ENCODE results near the gene SHISA7.

The SHISA7 gene

DNA sequence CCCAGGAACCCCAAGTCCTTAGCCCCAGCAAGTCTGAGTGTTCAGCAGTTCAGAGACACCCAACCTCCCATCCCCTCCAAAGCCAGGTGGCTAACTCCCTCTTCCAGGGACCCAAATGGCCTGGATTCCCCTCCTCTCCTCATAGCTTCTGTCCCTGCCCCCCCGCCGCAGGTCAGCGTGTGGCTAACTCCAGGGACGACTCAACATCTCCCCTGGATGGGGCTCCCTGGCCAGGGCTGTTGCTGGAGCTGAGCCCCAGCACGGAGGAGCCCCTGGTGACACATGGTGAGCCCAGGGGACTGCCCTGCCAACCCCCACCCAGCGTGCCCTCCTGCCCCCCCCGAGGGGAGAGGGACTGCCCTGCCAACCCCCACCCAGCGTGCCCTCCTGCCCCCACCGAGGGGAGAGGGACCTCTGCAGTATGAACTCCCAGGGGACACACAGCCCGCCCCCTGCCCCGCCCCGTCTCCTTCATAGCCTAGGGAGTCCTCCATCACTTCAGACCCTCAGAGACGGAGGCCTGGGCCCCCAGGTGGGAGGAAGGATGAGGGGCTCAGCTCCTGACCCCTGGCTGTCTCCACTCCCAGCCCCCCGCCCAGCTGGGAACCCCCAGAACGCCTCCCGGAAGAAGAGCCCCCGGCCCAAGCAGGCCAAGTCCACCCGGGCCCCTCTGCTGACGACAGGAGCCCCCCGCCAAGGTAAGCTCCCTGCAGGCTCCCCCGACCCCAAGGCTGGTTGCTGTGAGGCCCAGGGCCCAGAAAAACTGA, 46.8 kb upstream of the SHISA7 start:
- Histone ChIP-seq H3K36me3 (no peaks in the 10 kb centered on the region), H3K27ac (no peak overlapping the region), H3K27me3 (peaks cover 95% of the 10 kb centered on the region), H3K4me3 (ENCODE audit: low read depth in 1 of 2, low read length in 1 of 2) (no peak overlapping the region), H3K9me3 (no peaks in the 10 kb centered on the region), H3K4me1 (ENCODE audit: control insufficient read depth in 1 of 2, insufficient read depth in 1 of 2, low read depth in 1 of 2, low read length in 1 of 2) (peaks cover under 1 to 2% of the 10 kb centered on the region in 2 experiments)
- no peak for TF ChIP-seq CTCF (IDR thresholded peaks at IDR 0.05)

- H3K9me3 ChIP-seq, result no peaks in the 10 kb centered on the region
- H3K27me3 ChIP-seq, result peaks cover 95% of the 10 kb centered on the region
- peaks cover 1% of the 10 kb centered on the region for H3K36me3 ChIP-seq
- no peak overlapping the region for H3K27ac ChIP-seq
- peaks cover 7 to 8% of the 10 kb centered on the region in 2 experiments for H3K4me1 ChIP-seq (ENCODE audit: control insufficient read depth in 1 of 2, insufficient read depth in 1 of 2, low read depth in 1 of 2, low read length in 1 of 2)
- no peak overlapping the region for H3K4me3 ChIP-seq (ENCODE audit: low read depth in 1 of 2, low read length in 1 of 2)
- TF ChIP-seq CTCF (IDR thresholded peaks at IDR 0.05), result no peak
Measured at GRCh38 chr19:55488986-55489710, 46.0 kb upstream of the SHISA7 start.

DNA sequence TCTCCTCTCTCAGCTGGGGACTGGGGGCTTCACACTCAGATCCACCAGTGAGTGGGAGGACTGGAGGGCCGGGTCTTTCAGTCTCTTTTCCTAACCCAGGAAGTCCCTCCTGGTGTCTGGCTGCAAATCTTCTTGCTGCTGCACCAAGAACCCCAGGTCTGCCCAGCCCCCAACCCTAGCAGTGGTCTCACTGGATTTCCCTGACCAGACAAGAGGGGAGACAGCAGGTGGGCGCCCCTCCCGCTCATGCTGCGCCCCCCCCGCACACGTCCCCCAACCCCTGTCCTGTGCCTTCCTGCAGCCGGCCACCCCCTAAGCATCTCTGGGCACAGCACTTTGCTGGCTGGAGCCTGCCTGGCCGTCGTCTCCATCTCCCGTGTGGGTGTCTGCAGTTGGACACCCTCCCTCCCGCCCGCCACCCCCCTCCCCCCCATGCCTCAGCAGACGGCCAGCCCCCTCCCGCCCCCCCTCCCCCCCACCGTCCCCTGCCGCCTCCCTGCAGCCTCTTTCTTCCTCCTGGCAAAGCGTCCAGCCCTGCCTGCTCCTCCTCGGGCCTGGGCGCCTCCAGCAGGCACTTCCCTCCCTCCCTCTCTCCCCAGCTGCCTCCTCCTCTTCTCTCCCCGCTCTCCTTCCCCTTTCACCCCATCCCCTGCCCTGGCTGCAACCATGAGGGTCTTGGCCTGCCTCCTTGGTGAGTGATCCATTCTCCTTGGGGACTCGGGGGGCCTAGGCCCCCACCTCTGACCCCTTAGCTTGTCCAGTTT, 45.0 kb upstream of the SHISA7 start, which contains the start of gene SSC5D:
Gene SSC5D (plus strand): TSS at position 513 of the 764 bp plus-strand sequence. CDS start 154 bp downstream, at position 667.
- Histone ChIP-seq H3K27me3 (peaks cover 91% of the 10 kb centered on the region), H3K9me3 (no peaks in the 10 kb centered on the region), H3K27ac (no peak within 1 kb of the TSS), H3K4me3 (ENCODE audit: low read depth in 1 of 2, low read length in 1 of 2) (no peak within 1 kb of the TSS), H3K4me1 (ENCODE audit: control insufficient read depth in 1 of 2, insufficient read depth in 1 of 2, low read depth in 1 of 2, low read length in 1 of 2) (peaks cover 7 to 8% of the 10 kb centered on the region in 2 experiments), H3K36me3 (peaks cover 12% of the 10 kb centered on the region)
- no peak for TF ChIP-seq CTCF (IDR thresholded peaks at IDR 0.05)

GRCh38 chr19:55486971-55487923, 44.1 kb upstream of the SHISA7 start:
- H3K4me3 ChIP-seq (ENCODE audit: low read depth in 1 of 2, low read length in 1 of 2), result no peak overlapping the region
- H3K27ac ChIP-seq, result no peak overlapping the region
- H3K9me3 ChIP-seq, result no peaks in the 10 kb centered on the region
- H3K27me3 ChIP-seq, result peaks cover 82% of the 10 kb centered on the region
- peaks cover 20% of the 10 kb centered on the region for H3K36me3 ChIP-seq
- peaks cover 7 to 8% of the 10 kb centered on the region in 2 experiments for H3K4me1 ChIP-seq (ENCODE audit: control insufficient read depth in 1 of 2, insufficient read depth in 1 of 2, low read depth in 1 of 2, low read length in 1 of 2)
- no peak for TF ChIP-seq CTCF (IDR thresholded peaks at IDR 0.05)

Data from neutrophil (primary cell).